ENCODE measurements around the gene PITHD1. TPM values are rescaled to one million over a fixed set of nuclear protein-coding genes. Genes with fewer than 3 reads are reported as not detected.
"Not testable (repeated sequence)": the region's sequence is repeated elsewhere in the genome, so short reads cannot be mapped to it uniquely, and the experiment has no call there.

Gene PITHD1
- total RNA-seq, 1 donor from 2014 or later, result 72.5 TPM

GRCh38 chr1:23793018-23793781 is 15.0 kb downstream of the PITHD1 start:
- Mint-ChIP-seq H3K27ac (no peak overlapping the region), H3K9me3 (no peaks in the 10 kb centered on the region), H3K4me3 (no peak overlapping the region), H3K4me1 (peaks cover 15% of the 10 kb centered on the region), H3K27me3 (ENCODE audit: insufficient read depth, low read depth) (no peaks in the 10 kb centered on the region), H3K36me3 (peaks cover 2% of the 10 kb centered on the region)
- no peak overlapping the region for H3K9ac ChIP-seq
- peaks cover 22% of the 10 kb centered on the region for H3K79me2 ChIP-seq (ENCODE audit: low read depth)
- TF ChIP-seq EZH2 (IDR thresholded peaks at IDR 0.05) (no peak), CTCF (IDR thresholded peaks at IDR 0.05) (no peak), EZH2phosphoT487 (IDR thresholded peaks at IDR 0.05) (no peak)
- H3F3A ChIP-seq (ENCODE audit: low read depth), result peaks cover 15% of the 10 kb centered on the region
- no peak overlapping the region for H2AFZ ChIP-seq (replicated peaks)
- no peaks in the 10 kb centered on the region for H3K9me3 ChIP-seq (ENCODE audit: low read depth)
- H4K20me1 ChIP-seq (ENCODE audit: low read depth), result peaks cover 3% of the 10 kb centered on the region
- no peak overlapping the region for H3K4me2 ChIP-seq
- no peak overlapping the region for H3K4me3 ChIP-seq
- no peaks in the 10 kb centered on the region for H3K36me3 ChIP-seq
- H3K27me3 ChIP-seq, result no peaks in the 10 kb centered on the region
- H3K27ac ChIP-seq, result no peak overlapping the region
- H3K4me1 ChIP-seq, result peaks cover 3% of the 10 kb centered on the region
- DNase-seq (ENCODE audit: low spot score), result no peak

GRCh38 chr1:23793861-23794731 is 15.9 kb downstream of the PITHD1 start:
- no peaks in the 10 kb centered on the region for H3K9me3 ChIP-seq (ENCODE audit: low read depth)
- H3K4me3 ChIP-seq, result no peak overlapping the region
- Mint-ChIP-seq H3K9me3 (no peaks in the 10 kb centered on the region), H3K4me3 (no peak overlapping the region), H3K27ac (no peak overlapping the region), H3K4me1 (peaks cover 15% of the 10 kb centered on the region), H3K27me3 (ENCODE audit: insufficient read depth, low read depth) (no peaks in the 10 kb centered on the region), H3K36me3 (peaks cover 2% of the 10 kb centered on the region)
- no peaks in the 10 kb centered on the region for H3K27me3 ChIP-seq
- TF ChIP-seq CTCF (IDR thresholded peaks at IDR 0.05) (no peak), EZH2phosphoT487 (IDR thresholded peaks at IDR 0.05) (no peak), EZH2 (IDR thresholded peaks at IDR 0.05) (no peak)
- peaks cover 10% of the 10 kb centered on the region for H4K20me1 ChIP-seq (ENCODE audit: low read depth)
- H3K79me2 ChIP-seq (ENCODE audit: low read depth), result peaks cover 22% of the 10 kb centered on the region
- H3F3A ChIP-seq (ENCODE audit: low read depth), result peaks cover 16% of the 10 kb centered on the region
- H3K36me3 ChIP-seq, result no peaks in the 10 kb centered on the region
- H3K27ac ChIP-seq, result no peak overlapping the region
- H3K9ac ChIP-seq, result no peak overlapping the region
- peaks cover 5% of the 10 kb centered on the region for H3K4me1 ChIP-seq
- no peak overlapping the region for H2AFZ ChIP-seq (replicated peaks)
- no peak for DNase-seq (ENCODE audit: low spot score)
- no peak overlapping the region for H3K4me2 ChIP-seq

GRCh38 chr1:23794732-23795182 is 16.5 kb downstream of the PITHD1 start:
- not testable (repeated sequence) for H3K4me3 Mint-ChIP-seq; H3K9ac ChIP-seq; H3K27me3 Mint-ChIP-seq (ENCODE audit: insufficient read depth, low read depth); H3K36me3 Mint-ChIP-seq; H3K27me3 ChIP-seq; H3K27ac ChIP-seq; H3K36me3 ChIP-seq; H3K4me2 ChIP-seq; H3K9me3 ChIP-seq (ENCODE audit: low read depth); H3K27ac Mint-ChIP-seq; H3K9me3 Mint-ChIP-seq; DNase-seq (ENCODE audit: low spot score); H2AFZ ChIP-seq (replicated peaks); H3K4me3 ChIP-seq
- Histone ChIP-seq H4K20me1 (ENCODE audit: low read depth) (peaks cover 17% of the 10 kb centered on the region), H3F3A (ENCODE audit: low read depth) (peaks cover 20% of the 10 kb centered on the region), H3K4me1 (peaks cover 11% of the 10 kb centered on the region), H3K79me2 (ENCODE audit: low read depth) (peaks cover 22% of the 10 kb centered on the region)
- H3K4me1 Mint-ChIP-seq, result peaks cover 17% of the 10 kb centered on the region

Measured in neural progenitor cell (in vitro differentiated cells).